Gastrocnemius medialis (tissue), 4 donors: ENCODE measurements around the gene TRAF3IP3. TPM values are rescaled to one million over a fixed set of nuclear protein-coding genes. Genes with fewer than 3 reads are reported as not detected.

Source experiments
- ATAC-seq, 2 donors: fragments of 150-250 bp; one replicate each; pipeline ENCODE4 v1.9.1; 2016
- DNase-seq, 2 donors: peaks; one replicate each; pipeline ENCODE4 v3.0.0-alpha.2; 2019
- H3K27ac ChIP-seq, 4 donors: fragments of 200-600 bp; sonication (generic); 1 replicate in 1 of 4; 2 replicates in 3 of 4; pipeline ENCODE4 v1.5.1; 2016 to 2018; ENCODE audit warnings: mild to moderate bottlenecking in 2 of 4, moderate library complexity in 1 of 4
- H3K27me3 ChIP-seq, 3 donors: fragments of 200-600 bp; sonication (generic) in 2 of 3; 1 replicate in 1 of 3; 2 replicates in 2 of 3; pipeline versions ENCODE4 v1.5.1 to v1.6.0; 2016 to 2019; ENCODE audit warnings: mild to moderate bottlenecking in 1 of 3, moderate library complexity in 1 of 3
- H3K36me3 ChIP-seq, 2 donors: fragments of 200-600 bp; sonication (generic) in 1 of 2; one replicate each; pipeline ENCODE4 v1.5.1; 2017 to 2018
- H3K4me1 ChIP-seq, 2 donors: fragments of 200-600 bp; sonication (generic) in 1 of 2; one replicate each; pipeline ENCODE4 v1.5.1; 2016 to 2017; ENCODE audit warnings: mild to moderate bottlenecking in 2 of 2
- H3K4me3 ChIP-seq, 4 donors: fragments of 200-600 bp; sonication (generic) in 3 of 4; 1 replicate in 1 of 4; 2 replicates in 3 of 4; pipeline ENCODE4 v1.5.1; 2016 to 2019; ENCODE audit warnings: mild to moderate bottlenecking in 2 of 4
- H3K9me3 ChIP-seq, 3 donors: fragments of 200-600 bp; sonication (generic) in 2 of 3; 1 replicate in 1 of 3; 2 replicates in 2 of 3; pipeline ENCODE4 v1.5.1; 2016 to 2019
- CTCF ChIP-seq, 5 experiments: fragments of 450-650 bp in 3 of 5; fragments of 200-600 bp in 2 of 5; sonication (generic) in 2 of 5; IDR thresholded peaks in 4 of 5; conservative IDR thresholded peaks in 1 of 5; 1 replicate in 4 of 5; 2 replicates in 1 of 5; pipeline ENCODE4 v1.5.1; 2016 to 2019; ENCODE audit warnings: antibody characterized with exemption in 5 of 5, mild to moderate bottlenecking in 3 of 5, moderate library complexity in 3 of 5
- POLR2A ChIP-seq, 2 donors: fragments of 450-650 bp; IDR thresholded peaks; one replicate each; pipeline ENCODE4 v1.6.1; 2017; ENCODE audit warnings: antibody characterized with exemption in 2 of 2, mild to moderate bottlenecking in 2 of 2, moderate library complexity in 2 of 2
- in situ Hi-C, 4 donors: fragments of 200-750 bp; cut with MboI; loops; one replicate each; pipeline versions ENCODE4 v1.15.0 to v1.8.0; 2017; ENCODE audit warnings: low sequenced_read_pairs in 4 of 4
- intact Hi-C: fragments of 100-400 bp; cut with DNase I; formaldehyde crosslinking; loops from one replicate; pipeline ENCODE4 v1.15.1; 2023; ENCODE audit warnings: low total_unique reads
- total RNA-seq, 4 donors: library from RNA; depleted of rRNA; stranded (reverse); fragments of >200 nt; gene quantifications; one replicate each; pipeline versions ENCODE4 v1.1.0 to v1.2.3, GENCODE V29; 2016

TRAF3IP3 gene
- total RNA-seq, 4 donors from 2014 or later = 0.16 to 1.5 (median 0.35) TPM; not detected in 1

GRCh38 chr1:209723756-209724693 lies 31.8 kb upstream of the TRAF3IP3 start:
- DNase-seq = no peak
- no peaks in the 10 kb centered on the region for H3K27me3 ChIP-seq
- no peaks in the 10 kb centered on the region for H3K9me3 ChIP-seq
- no peak overlapping the region for H3K4me3 ChIP-seq
- intact Hi-C loops = no loop called here
- no peaks in the 10 kb centered on the region for H3K36me3 ChIP-seq
- ATAC-seq = no peak
- no peak overlapping the region for H3K27ac ChIP-seq
- TF ChIP-seq POLR2A (IDR thresholded peaks at IDR 0.05) (no peak), CTCF (IDR thresholded peaks at IDR 0.05 in 4 of 5, conservative IDR thresholded peaks at IDR 0.05 in 1 of 5) (no peak)
- in situ Hi-C loops = no loop called here
- no peaks in the 10 kb centered on the region for H3K4me1 ChIP-seq

GRCh38 chr1:209727286-209727685 lies 28.6 kb upstream of the TRAF3IP3 start:
- no peak for TF ChIP-seq POLR2A (IDR thresholded peaks at IDR 0.05)
- no peak for TF ChIP-seq CTCF (IDR thresholded peaks at IDR 0.05 in 4 of 5, conservative IDR thresholded peaks at IDR 0.05 in 1 of 5)
- Histone ChIP-seq H3K27me3 (no peaks in the 10 kb centered on the region), H3K36me3 (no peaks in the 10 kb centered on the region), H3K4me1 (no peaks in the 10 kb centered on the region), H3K9me3 (no peaks in the 10 kb centered on the region), H3K4me3 (no peak overlapping the region), H3K27ac (no peak overlapping the region)
- ATAC-seq = no peak
- in situ Hi-C loops = no loop called here
- intact Hi-C loops = no loop called here
- DNase-seq = no peak

GRCh38 chr1:209727785-209728184 lies 28.1 kb upstream of the TRAF3IP3 start:
- ATAC-seq (no peak), DNase-seq (no peak)
- intact Hi-C loops (no loop called here), in situ Hi-C loops (no loop called here)
- no peaks in the 10 kb centered on the region for H3K9me3 ChIP-seq
- no peak overlapping the region for H3K27ac ChIP-seq
- no peaks in the 10 kb centered on the region for H3K36me3 ChIP-seq
- TF ChIP-seq POLR2A (IDR thresholded peaks at IDR 0.05) (no peak), CTCF (IDR thresholded peaks at IDR 0.05 in 4 of 5, conservative IDR thresholded peaks at IDR 0.05 in 1 of 5) (no peak)
- H3K27me3 ChIP-seq = no peaks in the 10 kb centered on the region
- H3K4me3 ChIP-seq = no peak overlapping the region
- H3K4me1 ChIP-seq = no peaks in the 10 kb centered on the region

- no peak overlapping the region for H3K4me3 ChIP-seq
- intact Hi-C loops = no loop called here
- H3K9me3 ChIP-seq = no peaks in the 10 kb centered on the region
- H3K36me3 ChIP-seq = no peaks in the 10 kb centered on the region
- H3K27ac ChIP-seq = no peak overlapping the region
- DNase-seq (peak in 1 of 2 donors; percentile 22), ATAC-seq (no peak)
- no peak for TF ChIP-seq POLR2A (IDR thresholded peaks at IDR 0.05)
- TF ChIP-seq CTCF (IDR thresholded peaks at IDR 0.05 in 4 of 5, conservative IDR thresholded peaks at IDR 0.05 in 1 of 5) = no peak
- H3K27me3 ChIP-seq = no peaks in the 10 kb centered on the region
- in situ Hi-C loops = no loop called here
- H3K4me1 ChIP-seq = no peaks in the 10 kb centered on the region
Measured at GRCh38 chr1:209728466-209728865, 27.4 kb upstream of the TRAF3IP3 start.
